Measurements from ENCODE around the gene BCAS2. TPM values are rescaled to one million over a fixed set of nuclear protein-coding genes. Genes with fewer than 3 reads are reported as not detected.

BCAS2 gene
- total RNA-seq, 4 donors from 2014 or later = 32.5 to 41.8 (median 36.6) TPM

- no peak overlapping the region for H3K4me3 ChIP-seq
- no peaks in the 10 kb centered on the region for H3K9me3 ChIP-seq
- H3K36me3 ChIP-seq = peaks cover 0 to 83% of the 10 kb centered on the region in 2 donors
- no peaks in the 10 kb centered on the region for H3K27me3 ChIP-seq
- TF ChIP-seq POLR2AphosphoS5 (IDR thresholded peaks at IDR 0.05) = no peak
- TF ChIP-seq EP300 (IDR thresholded peaks at IDR 0.05) = no peak
- TF ChIP-seq POLR2A (IDR thresholded peaks at IDR 0.05) = no peak
- TF ChIP-seq, protein P1, sequence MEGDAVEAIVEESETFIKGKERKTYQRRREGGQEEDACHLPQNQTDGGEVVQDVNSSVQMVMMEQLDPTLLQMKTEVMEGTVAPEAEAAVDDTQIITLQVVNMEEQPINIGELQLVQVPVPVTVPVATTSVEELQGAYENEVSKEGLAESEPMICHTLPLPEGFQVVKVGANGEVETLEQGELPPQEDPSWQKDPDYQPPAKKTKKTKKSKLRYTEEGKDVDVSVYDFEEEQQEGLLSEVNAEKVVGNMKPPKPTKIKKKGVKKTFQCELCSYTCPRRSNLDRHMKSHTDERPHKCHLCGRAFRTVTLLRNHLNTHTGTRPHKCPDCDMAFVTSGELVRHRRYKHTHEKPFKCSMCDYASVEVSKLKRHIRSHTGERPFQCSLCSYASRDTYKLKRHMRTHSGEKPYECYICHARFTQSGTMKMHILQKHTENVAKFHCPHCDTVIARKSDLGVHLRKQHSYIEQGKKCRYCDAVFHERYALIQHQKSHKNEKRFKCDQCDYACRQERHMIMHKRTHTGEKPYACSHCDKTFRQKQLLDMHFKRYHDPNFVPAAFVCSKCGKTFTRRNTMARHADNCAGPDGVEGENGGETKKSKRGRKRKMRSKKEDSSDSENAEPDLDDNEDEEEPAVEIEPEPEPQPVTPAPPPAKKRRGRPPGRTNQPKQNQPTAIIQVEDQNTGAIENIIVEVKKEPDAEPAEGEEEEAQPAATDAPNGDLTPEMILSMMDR (IDR thresholded peaks at IDR 0.05) = no peak
- ATAC-seq = no peak
- WGBS, 2 donors (ENCODE audit: low coverage in 1 of 2) = 67 to 90% methylated on average over 1 of the region's 1 CpG
- no peaks in the 10 kb centered on the region for H3K4me1 ChIP-seq
- no peak overlapping the region for H3K27ac ChIP-seq
Measured at GRCh38 chr1:114597949-114598348, 16.5 kb upstream of the BCAS2 start.

GRCh38 chr1:114595602-114596001 is 14.2 kb upstream of the BCAS2 start:
- Histone ChIP-seq H3K9me3 (no peaks in the 10 kb centered on the region), H3K27me3 (no peaks in the 10 kb centered on the region), H3K27ac (no peak overlapping the region), H3K36me3 (peaks cover 0 to 78% of the 10 kb centered on the region in 2 donors), H3K4me1 (no peaks in the 10 kb centered on the region), H3K4me3 (no peak overlapping the region)
- TF ChIP-seq POLR2AphosphoS5 (IDR thresholded peaks at IDR 0.05) (no peak), EP300 (IDR thresholded peaks at IDR 0.05) (no peak), POLR2A (IDR thresholded peaks at IDR 0.05) (no peak)
- TF ChIP-seq, protein P1 (IDR thresholded peaks at IDR 0.05) = no peak
- no peak for ATAC-seq

GRCh38 chr1:114594046-114594445 is 12.6 kb upstream of the BCAS2 start:
- Histone ChIP-seq H3K4me1 (no peaks in the 10 kb centered on the region), H3K9me3 (no peaks in the 10 kb centered on the region), H3K27ac (no peak overlapping the region), H3K27me3 (no peaks in the 10 kb centered on the region), H3K36me3 (peaks cover 0 to 63% of the 10 kb centered on the region in 2 donors), H3K4me3 (no peak overlapping the region)
- 87 to 88% methylated on average over 2 to 3 of the region's 3 CpGs for WGBS, 2 donors (ENCODE audit: low coverage in 1 of 2)
- TF ChIP-seq EP300 (IDR thresholded peaks at IDR 0.05) = no peak
- TF ChIP-seq POLR2A (IDR thresholded peaks at IDR 0.05) = no peak
- TF ChIP-seq, protein P1 (IDR thresholded peaks at IDR 0.05) = no peak
- TF ChIP-seq POLR2AphosphoS5 (IDR thresholded peaks at IDR 0.05) = no peak
- no peak for ATAC-seq

DNA sequence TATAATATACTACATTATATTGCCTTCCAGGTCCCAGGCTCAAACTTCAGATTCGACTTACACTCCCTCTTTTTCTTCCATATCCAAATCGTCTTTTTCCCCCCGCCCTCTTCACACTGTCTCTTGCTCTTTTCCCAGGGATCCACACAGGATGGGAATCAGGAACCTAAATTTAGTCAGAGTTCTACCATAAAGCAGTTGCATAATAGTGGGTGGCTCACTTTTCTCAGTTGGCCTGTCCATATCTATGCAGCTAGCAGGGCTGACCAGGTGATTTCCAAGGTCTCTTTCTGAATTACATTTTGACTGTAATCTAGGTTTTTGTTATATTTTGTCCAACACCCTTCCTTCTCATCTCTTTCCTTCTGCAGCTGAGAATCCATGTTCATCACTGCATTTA is 7.7 kb upstream of the BCAS2 start:
- TF ChIP-seq, protein P1 (IDR thresholded peaks at IDR 0.05) = no peak
- TF ChIP-seq POLR2AphosphoS5 (IDR thresholded peaks at IDR 0.05) = no peak
- TF ChIP-seq EP300 (IDR thresholded peaks at IDR 0.05) = no peak
- TF ChIP-seq POLR2A (IDR thresholded peaks at IDR 0.05) = no peak
- Histone ChIP-seq H3K9me3 (no peaks in the 10 kb centered on the region), H3K4me3 (no peak overlapping the region), H3K36me3 (peaks cover 0 to 46% of the 10 kb centered on the region in 2 donors), H3K27me3 (no peaks in the 10 kb centered on the region), H3K27ac (no peak overlapping the region), H3K4me1 (no peaks in the 10 kb centered on the region)
- 83% methylated on average over 3 of the region's 3 CpGs; no CpG with 5 or more reads in 1 of the 2 donors for WGBS, 2 donors (ENCODE audit: low coverage in 1 of 2)
- ATAC-seq = no peak

- WGBS, 2 donors (ENCODE audit: low coverage in 1 of 2) = 59 to 90% methylated on average over 2 of the region's 2 CpGs
- Histone ChIP-seq H3K9me3 (no peaks in the 10 kb centered on the region), H3K27ac (no peak overlapping the region), H3K4me1 (no peaks in the 10 kb centered on the region), H3K27me3 (no peaks in the 10 kb centered on the region), H3K4me3 (no peak overlapping the region), H3K36me3 (peaks cover 0 to 37% of the 10 kb centered on the region in 2 donors)
- ATAC-seq = no peak
- TF ChIP-seq, protein P1 (IDR thresholded peaks at IDR 0.05) = no peak
- no peak for TF ChIP-seq POLR2AphosphoS5 (IDR thresholded peaks at IDR 0.05)
- no peak for TF ChIP-seq POLR2A (IDR thresholded peaks at IDR 0.05)
- no peak for TF ChIP-seq EP300 (IDR thresholded peaks at IDR 0.05)
Measured at GRCh38 chr1:114588196-114588689, 6.8 kb upstream of the BCAS2 start.
